ENCODE measurements around the gene FECH. TPM values are rescaled to one million over a fixed set of nuclear protein-coding genes. Genes with fewer than 3 reads are reported as not detected.

The FECH gene
- total RNA-seq, 1 donor from 2014 or later = 25.8 TPM

GRCh38 chr18:57570162-57570561 is 16.3 kb downstream of the FECH start:
- H3K9me3 Mint-ChIP-seq (ENCODE audit: low read depth) = no peaks in the 10 kb centered on the region
- no peaks in the 10 kb centered on the region for H3K27me3 Mint-ChIP-seq
- DNase-seq (ENCODE audit: low spot score, unreplicated experiment) = no peak
- H3K27ac Mint-ChIP-seq = no peak overlapping the region
- H3K4me1 Mint-ChIP-seq (ENCODE audit: low read depth) = no peaks in the 10 kb centered on the region
- TF ChIP-seq CTCF (IDR thresholded peaks at IDR 0.05; ENCODE audit: unreplicated experiment) = no peak
- H3K4me3 Mint-ChIP-seq (ENCODE audit: low read depth) = no peak overlapping the region
- peaks cover 26% of the 10 kb centered on the region for H3K36me3 Mint-ChIP-seq (ENCODE audit: insufficient read depth)

- no peak for DNase-seq (ENCODE audit: low spot score, unreplicated experiment)
- Mint-ChIP-seq H3K9me3 (ENCODE audit: low read depth) (no peaks in the 10 kb centered on the region), H3K4me1 (ENCODE audit: low read depth) (no peaks in the 10 kb centered on the region), H3K36me3 (ENCODE audit: insufficient read depth) (peaks cover 26% of the 10 kb centered on the region), H3K27ac (no peak overlapping the region), H3K4me3 (ENCODE audit: low read depth) (no peak overlapping the region), H3K27me3 (no peaks in the 10 kb centered on the region)
- TF ChIP-seq CTCF (IDR thresholded peaks at IDR 0.05; ENCODE audit: unreplicated experiment) = no peak
These were observed 17.4 kb downstream of the FECH start for GRCh38 chr18:57569133-57569532.

- H3K4me3 Mint-ChIP-seq (ENCODE audit: low read depth) = no peak overlapping the region
- H3K27me3 Mint-ChIP-seq = no peaks in the 10 kb centered on the region
- peaks cover 8% of the 10 kb centered on the region for H3K4me1 Mint-ChIP-seq (ENCODE audit: low read depth)
- no peak overlapping the region for H3K27ac Mint-ChIP-seq
- H3K36me3 Mint-ChIP-seq (ENCODE audit: insufficient read depth) = peaks cover 21% of the 10 kb centered on the region
- peak; percentile 94 for TF ChIP-seq CTCF (IDR thresholded peaks at IDR 0.05; ENCODE audit: unreplicated experiment)
- peak; percentile 12 for DNase-seq (ENCODE audit: low spot score, unreplicated experiment)
- no peaks in the 10 kb centered on the region for H3K9me3 Mint-ChIP-seq (ENCODE audit: low read depth)
These were observed 24.6 kb downstream of the FECH start for GRCh38 chr18:57561728-57562423.

- peaks cover 19% of the 10 kb centered on the region for H3K36me3 Mint-ChIP-seq (ENCODE audit: insufficient read depth)
- H3K4me1 Mint-ChIP-seq (ENCODE audit: low read depth) = peaks cover 8% of the 10 kb centered on the region
- H3K27ac Mint-ChIP-seq = no peak overlapping the region
- TF ChIP-seq CTCF (IDR thresholded peaks at IDR 0.05; ENCODE audit: unreplicated experiment) = no peak
- H3K4me3 Mint-ChIP-seq (ENCODE audit: low read depth) = no peak overlapping the region
- H3K27me3 Mint-ChIP-seq = no peaks in the 10 kb centered on the region
- DNase-seq (ENCODE audit: low spot score, unreplicated experiment) = no peak
- no peaks in the 10 kb centered on the region for H3K9me3 Mint-ChIP-seq (ENCODE audit: low read depth)
These were observed 25.2 kb downstream of the FECH start for GRCh38 chr18:57561261-57561660.

GRCh38 chr18:57559314-57559713 is 27.2 kb downstream of the FECH start:
- no peak overlapping the region for H3K4me3 Mint-ChIP-seq (ENCODE audit: low read depth)
- H3K36me3 Mint-ChIP-seq (ENCODE audit: insufficient read depth) = peaks cover 17% of the 10 kb centered on the region
- DNase-seq (ENCODE audit: low spot score, unreplicated experiment) = no peak
- H3K4me1 Mint-ChIP-seq (ENCODE audit: low read depth) = peaks cover 8% of the 10 kb centered on the region
- no peaks in the 10 kb centered on the region for H3K27me3 Mint-ChIP-seq
- H3K27ac Mint-ChIP-seq = no peak overlapping the region
- no peaks in the 10 kb centered on the region for H3K9me3 Mint-ChIP-seq (ENCODE audit: low read depth)
- no peak for TF ChIP-seq CTCF (IDR thresholded peaks at IDR 0.05; ENCODE audit: unreplicated experiment)
